SHP77 treated with DMSO at 0.1 percent for 48 hours (cell line): Measurements from ENCODE around the gene LRBA.

ENCODE experiments used
- DNase-seq: peaks from one replicate; lab custom pipeline; 2025; lab: John Stamatoyannopoulos, UW

The LRBA gene

GRCh38 chr4:150497612-150498011 is 517.5 kb downstream of the LRBA start:
- DNase-seq = no peak

DNA sequence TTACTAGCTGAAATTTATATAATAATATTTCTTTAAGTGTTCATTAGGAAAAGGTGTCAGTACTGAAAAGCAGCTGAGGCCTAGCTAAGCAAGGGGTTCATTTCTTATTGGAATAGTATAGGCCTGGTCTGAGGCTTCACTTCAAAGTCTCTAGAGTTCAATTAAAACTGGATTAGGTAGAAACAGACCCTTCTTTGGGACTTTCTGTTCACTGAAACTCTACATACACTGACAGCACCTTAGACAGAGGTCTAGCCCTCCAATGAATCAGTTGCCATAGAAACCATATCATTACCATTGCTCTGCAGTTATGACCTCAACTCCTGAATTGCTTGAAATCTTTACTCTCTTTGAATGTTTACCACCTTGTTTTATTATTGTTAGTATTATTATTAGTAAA is 519.5 kb downstream of the LRBA start:
- DNase-seq = no peak

DNA sequence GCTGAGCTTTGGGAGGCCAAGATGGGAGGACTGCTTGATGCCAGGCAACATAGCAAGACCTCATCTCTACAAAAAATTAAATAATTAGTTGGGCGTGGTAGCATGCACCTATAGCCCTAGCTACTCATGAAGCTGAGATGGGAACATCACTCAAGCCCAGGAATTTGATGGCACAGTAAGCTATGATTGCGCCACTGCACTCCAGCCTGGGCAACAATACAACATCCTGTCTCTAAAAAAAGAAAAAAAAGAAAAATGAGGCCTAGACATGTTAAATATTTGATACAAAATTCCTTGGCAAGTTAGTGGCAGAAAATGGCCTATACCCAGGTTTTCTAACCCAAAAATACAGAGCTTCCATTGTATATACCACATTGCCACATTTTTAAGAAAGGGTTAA is 521.2 kb downstream of the LRBA start:
- no peak for DNase-seq

DNA sequence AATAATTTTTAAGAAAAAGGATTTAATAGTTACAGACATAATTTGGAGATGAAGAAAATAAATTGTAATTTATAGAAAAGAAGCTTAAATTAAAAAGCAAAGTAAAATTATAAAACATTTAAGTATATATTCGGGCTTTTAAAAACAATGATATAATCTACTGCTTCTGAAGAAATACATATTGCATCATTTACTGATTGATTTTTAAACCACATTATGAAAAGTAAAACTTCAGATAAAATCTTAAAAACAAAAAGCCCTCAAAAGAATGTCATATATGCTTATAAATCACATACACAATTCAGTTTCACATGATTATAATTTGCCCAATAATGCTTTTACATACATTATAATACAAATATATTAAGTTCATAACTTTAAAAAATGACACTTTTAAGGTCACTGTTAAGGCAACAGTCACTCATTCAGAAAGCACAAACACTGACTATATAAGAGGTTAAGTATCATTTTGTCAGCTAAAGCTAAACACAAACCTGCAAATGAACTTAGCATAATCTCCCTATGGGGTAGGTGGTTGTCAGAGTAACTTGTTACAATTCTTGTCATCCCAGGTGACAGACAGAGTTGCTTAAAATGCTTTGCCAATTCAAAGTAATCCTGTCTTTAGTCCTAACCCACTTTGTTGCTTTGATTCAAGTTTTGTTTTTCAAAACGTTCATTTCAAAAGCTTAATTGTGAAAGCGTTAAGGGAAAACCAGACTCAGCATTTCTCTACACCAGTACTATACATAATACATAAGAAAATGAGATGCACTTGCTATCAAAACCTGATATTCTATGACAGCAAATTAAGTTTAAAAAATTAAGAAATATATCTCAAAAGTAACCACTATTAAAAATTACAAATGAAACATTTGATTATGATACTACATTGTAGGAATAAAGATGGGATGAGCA is 523.7 kb downstream of the LRBA start:
- no peak for DNase-seq

DNA sequence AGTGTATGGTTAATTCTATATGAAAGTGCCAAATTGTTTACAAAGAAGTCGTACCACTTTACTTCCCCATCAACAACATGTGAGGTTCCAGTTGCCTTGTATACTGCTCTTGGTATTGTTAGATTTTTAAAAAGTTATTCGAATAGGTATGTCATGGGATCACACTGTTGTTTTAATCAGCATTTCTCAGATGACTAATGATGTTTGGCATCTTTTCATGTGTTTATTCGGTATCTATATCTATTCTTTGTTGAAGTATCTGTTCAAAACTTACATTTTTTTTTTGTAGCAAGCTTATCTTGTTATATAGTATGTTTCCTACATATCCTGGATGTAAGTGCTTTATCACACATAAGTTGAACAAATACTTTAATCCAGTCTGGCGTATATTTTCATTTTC is 532.5 kb downstream of the LRBA start:
- DNase-seq = no peak

DNA sequence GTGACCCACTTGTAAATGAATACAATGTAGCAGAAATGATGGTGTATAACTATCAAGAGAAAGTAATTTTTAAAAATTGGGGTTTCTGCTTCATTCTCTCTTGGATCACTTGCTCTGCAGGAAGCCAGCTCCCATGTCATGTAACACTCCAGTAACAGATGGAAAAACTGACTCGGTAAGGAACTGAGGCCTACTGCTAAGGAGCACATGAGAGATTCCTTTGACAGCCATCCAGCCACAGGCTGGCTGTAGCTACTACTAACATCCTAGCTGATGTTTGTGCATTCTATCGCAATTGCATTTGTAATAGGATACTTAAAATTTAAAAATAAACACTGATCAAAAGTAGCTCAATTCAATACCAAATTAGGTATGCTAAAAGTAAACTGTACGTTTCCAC is 535.4 kb downstream of the LRBA start:
- DNase-seq = no peak

DNA sequence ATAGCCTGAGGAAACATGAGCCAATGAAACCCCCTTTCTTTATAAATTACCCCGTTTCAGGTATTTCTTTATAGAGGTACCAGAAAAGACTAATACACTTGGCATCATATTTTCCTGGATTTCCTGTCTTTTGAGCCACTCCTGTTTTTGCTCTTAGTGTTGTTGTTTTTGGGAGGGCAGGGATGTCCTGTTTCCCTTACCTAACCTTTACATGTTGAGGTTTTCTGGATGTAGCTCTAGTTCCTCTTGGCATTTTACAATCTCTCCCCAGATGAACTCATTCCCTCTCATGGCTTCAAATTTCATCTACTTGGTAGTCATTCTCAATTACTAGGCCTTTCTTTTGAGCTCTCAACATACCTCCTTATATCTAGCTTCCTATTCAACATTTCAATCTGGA is 537.2 kb downstream of the LRBA start:
- DNase-seq = no peak

- DNase-seq = no peak
These were observed 538.3 kb downstream of the LRBA start for GRCh38 chr4:150476776-150477175.

DNA sequence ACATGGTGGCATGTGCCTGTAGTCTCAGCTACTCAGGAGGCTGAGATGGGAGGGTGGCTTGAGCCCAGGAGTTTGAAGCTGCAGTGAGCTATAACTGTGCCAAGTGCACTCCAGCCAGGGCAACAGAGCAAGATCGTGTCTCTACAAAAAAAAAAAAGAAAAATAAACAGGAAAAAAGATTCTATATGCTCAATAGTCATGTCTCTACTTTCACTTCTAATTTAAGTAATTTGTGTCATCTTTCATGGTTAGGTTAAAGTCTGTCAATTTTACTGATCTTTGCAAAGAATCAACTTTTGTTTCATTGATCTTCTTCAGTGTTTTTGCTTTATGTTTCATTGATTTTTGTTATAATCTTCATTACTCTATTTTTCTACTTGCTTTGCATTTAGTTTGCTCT is 539.3 kb downstream of the LRBA start:
- no peak for DNase-seq

GRCh38 chr4:150464523-150464922 is 550.6 kb downstream of the LRBA start:
- DNase-seq = no peak

- DNase-seq = no peak
These were observed 552.3 kb downstream of the LRBA start for GRCh38 chr4:150462743-150463142.

- DNase-seq = no peak
These were observed 553.1 kb downstream of the LRBA start for GRCh38 chr4:150461957-150462356.

DNA sequence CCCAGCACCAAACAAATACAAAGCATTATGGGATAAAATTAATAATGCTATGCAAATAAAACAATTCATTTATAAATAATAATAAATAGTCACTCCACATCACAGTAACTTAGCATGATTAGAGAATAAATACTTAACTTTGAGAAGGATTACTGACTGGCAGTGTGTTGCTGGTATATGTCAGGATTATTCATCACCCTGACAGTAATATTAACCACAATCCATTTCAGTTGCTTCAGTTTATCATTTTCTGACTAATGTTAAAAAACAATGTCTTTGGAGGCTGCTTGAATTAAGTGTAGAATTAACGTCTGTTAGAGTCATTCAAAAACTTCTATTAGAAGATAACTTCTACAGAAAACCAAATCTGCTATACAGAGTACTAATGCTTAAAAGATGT is 557.3 kb downstream of the LRBA start:
- DNase-seq = no peak

DNA sequence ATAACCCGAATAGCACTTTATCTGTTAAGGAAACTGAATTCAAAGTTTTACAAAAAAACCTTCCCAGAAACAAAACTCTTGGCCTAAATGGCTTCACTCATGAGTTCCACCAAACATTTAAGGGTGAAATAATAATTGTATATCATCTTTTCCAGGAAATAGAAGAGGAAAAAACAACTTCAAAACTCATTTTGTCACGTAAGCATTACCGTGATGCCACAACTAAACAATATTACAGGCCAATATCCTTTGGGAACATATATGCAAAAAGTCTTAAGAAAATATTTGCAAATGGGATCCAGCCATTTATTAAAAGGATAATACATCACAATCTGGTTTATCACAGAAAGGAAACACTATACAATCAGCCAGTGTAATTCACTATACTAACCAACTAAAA is 563.2 kb downstream of the LRBA start:
- no peak for DNase-seq

GRCh38 chr4:150447356-150447755 is 567.7 kb downstream of the LRBA start:
- DNase-seq = no peak

DNA sequence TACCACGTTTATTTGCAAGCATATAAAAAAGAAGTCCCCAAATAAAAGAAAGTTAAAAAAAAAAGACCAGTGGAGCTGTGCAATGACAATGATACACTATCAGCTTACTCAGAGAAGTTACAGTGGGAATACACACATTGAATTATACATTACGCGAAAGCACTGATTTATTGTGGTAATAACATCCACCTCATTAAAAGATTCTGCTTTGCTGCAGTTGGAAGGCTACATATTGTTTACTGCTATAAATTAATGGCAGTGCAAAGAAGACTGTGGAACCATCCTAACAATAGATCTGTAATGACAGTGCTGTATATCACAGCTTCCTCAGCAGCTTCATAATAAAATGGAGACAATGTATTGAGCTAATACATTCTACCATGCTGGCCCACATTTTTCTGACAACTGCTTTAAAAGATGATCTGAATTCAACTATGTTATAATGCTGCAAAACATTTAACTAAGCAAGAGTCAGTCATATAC is 575.6 kb downstream of the LRBA start:
- no peak for DNase-seq

DNA sequence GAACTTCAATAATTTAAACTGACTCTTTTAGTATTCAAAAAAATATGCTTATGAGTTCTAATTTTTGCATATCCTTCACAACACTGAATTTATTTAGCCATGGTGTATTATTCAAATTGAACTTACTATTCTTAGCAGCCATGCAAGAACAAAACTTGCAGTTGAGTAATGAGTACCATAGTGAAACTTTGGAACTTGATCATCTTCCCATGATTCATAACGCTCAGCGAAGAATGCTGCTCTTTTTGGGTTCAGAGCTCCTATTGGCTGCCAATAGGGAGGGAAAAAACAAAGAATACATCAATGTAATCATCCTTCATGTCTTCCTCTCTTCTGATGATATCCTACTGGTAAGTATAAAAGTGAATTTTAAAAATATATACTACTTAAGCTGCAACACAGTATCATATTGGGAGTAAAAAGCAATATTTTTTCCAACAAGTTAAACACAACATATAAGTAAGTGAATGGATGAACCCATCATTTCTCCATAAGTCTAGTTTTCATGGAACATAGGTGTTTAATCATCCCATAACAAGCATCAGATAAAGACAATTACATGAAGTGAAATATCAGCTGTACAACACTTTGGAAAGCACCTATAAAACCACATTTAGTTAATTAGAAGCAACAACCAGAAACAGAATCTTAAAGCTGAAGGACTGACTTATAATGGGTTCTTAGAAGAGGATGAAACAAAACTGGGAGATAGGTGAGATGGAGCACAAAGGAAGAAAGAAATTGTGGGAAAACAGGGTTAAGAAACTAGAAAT is 578.3 kb downstream of the LRBA start:
- DNase-seq = no peak

DNA sequence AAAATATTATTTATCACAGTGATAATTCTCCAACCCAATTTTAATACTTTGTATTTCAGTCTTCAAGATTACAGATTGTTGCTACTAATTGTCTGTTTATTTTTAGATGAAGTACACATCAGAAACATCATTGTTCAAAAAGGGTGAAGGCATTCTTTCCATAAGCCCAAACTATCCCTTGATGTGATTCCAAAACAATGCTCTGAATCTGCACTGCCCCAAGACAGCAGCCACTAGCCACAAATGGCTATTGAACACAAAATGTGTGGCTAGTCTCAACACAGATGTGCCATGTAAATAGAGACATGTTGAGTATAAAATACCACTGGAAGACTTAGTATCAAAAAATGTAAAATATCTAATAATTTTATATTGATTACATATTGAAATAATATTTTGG is 583.9 kb downstream of the LRBA start:
- DNase-seq = no peak

DNA sequence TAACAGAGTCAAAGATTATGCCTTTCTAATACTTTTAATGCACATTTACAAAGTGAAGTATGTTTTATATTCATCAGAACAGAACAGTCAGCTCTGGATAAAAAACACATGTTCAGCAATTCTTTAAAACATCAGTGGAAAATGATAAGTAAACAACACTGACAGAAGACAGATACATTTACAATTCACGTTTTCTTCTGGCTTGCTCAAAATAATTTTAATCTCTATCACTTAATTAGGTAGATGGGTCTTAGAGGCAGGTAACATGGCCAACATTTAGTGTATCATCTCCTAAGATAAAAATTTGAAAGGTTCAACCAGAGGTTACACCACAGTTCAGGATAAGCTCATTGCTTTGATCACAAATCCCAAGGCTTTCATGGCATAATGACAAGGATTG is 589.9 kb downstream of the LRBA start:
- no peak for DNase-seq

DNA sequence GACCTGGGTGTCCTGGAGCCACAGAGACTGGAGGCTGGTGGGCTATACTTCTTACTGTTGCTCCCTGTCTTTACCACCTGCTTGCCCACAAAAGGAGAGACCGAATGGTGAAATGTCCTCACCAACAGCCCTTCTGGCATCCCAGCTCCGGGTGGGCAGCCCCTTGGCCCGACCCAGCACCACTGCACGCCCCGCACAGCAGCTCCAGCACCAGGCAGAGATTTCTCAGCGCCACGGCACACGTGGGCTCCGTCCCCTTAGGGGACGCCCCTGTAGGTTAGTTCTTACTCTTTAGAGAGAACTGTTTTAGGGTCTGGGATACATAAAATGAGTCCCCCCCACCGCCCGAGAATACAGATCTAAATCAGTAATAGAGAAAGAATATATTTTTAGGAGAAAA is 591.6 kb downstream of the LRBA start:
- no peak for DNase-seq

DNA sequence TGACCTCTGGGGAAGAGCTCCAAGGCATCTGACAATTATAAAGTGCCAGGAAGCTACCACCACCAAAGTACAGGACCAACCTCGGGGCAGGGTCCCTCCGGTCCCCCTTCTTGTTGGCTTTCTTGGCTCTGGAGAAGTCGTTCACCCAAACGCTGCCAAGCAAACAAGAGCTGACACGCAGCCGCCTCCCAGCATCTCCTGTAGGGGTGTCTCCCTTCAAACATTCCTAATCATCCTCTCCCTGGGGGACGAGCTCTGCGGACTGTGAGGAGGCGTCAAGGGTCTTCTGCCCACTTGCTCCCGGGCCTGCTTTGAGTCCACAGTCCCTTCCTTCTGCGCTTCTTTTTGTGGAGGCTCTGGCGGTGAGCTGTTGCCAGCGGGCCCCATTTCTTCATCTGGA is 592.0 kb downstream of the LRBA start:
- no peak for DNase-seq

DNA sequence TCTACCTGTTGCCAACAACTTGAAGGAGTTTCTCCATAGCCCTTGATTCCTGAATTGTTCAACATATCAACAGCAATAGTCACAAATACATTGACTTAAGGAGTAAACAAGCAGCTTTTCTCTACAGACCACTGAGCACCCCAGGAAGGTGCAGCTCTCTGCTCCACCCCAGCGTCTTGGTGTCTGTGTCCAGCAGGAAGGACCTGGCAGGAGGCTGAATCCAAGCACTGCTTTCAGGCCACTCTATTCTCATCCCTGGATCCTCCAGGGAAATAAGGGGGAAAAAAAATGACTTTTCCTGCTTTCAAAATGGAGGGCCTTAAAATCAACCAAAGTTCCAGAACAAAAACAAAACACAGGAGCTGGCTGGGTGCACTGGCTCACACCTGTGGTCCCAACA is 593.5 kb downstream of the LRBA start:
- no peak for DNase-seq

DNA sequence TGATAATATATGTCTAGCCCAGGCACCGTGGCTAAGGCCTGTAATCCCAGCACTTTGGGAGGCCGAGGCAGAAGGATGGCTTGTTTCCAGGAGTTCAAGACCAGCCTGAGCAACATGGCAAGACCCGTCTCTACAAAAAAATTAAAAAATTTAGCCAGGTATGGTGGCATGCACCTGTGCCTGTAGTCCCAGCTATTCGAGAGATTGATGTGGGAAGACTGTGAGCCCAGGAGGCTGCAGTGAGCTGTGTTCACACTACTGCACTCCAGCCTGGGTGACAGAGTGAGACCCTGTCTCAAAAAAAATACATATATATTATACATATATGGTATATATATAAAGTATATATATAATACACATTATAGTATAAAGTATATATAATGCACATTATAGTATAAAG is 595.1 kb downstream of the LRBA start:
- no peak for DNase-seq
